22Rv1 (cell line): ENCODE results near the gene RNH1.

Experiments
- H3K27ac ChIP-seq: fragments of 450-650 bp; 2 replicates; pipeline ENCODE4 v1.5.1; 2017
- CTCF ChIP-seq: fragments of 450-650 bp; IDR thresholded peaks from 2 replicates; pipeline ENCODE4 v1.5.1; 2017; ENCODE audit warnings: mild to moderate bottlenecking
- ZFX ChIP-seq: fragments of 450-650 bp; IDR thresholded peaks from 2 replicates; pipeline ENCODE4 v1.6.1; 2017; ENCODE audit warnings: antibody characterized with exemption, borderline replicate concordance

RNH1 gene

GRCh38 chr11:484616-485015 lies 22.4 kb downstream of the RNH1 start:
- TF ChIP-seq ZFX: no peak
- TF ChIP-seq CTCF: no peak

GRCh38 chr11:479311-479710 lies 27.7 kb downstream of the RNH1 start:
- no peak for TF ChIP-seq CTCF
- TF ChIP-seq ZFX: no peak
- no peak overlapping the region for H3K27ac ChIP-seq

More at GRCh38 chr11:484616-485015, 22.4 kb downstream of the RNH1 start:
- no peak overlapping the region for H3K27ac ChIP-seq

GRCh38 chr11:477052-477715 lies 29.9 kb downstream of the RNH1 start:
- no peak for TF ChIP-seq CTCF
- no peak for TF ChIP-seq ZFX

GRCh38 chr11:476416-476815 lies 30.6 kb downstream of the RNH1 start:
- no peak for TF ChIP-seq CTCF
- TF ChIP-seq ZFX: no peak
- H3K27ac ChIP-seq: no peak overlapping the region

More at GRCh38 chr11:477052-477715, 29.9 kb downstream of the RNH1 start:
- H3K27ac ChIP-seq: no peak overlapping the region

GRCh38 chr11:475941-476340 lies 31.1 kb downstream of the RNH1 start:
- no peak overlapping the region for H3K27ac ChIP-seq
- no peak for TF ChIP-seq ZFX
- no peak for TF ChIP-seq CTCF

- TF ChIP-seq ZFX: no peak
- no peak for TF ChIP-seq CTCF
- H3K27ac ChIP-seq: no peak overlapping the region
Measured at GRCh38 chr11:474914-475506, 32.0 kb downstream of the RNH1 start.
